ENCODE results near the gene BNC2. TPM values are rescaled to one million over a fixed set of nuclear protein-coding genes. Genes with fewer than 3 reads are reported as not detected.
A peak's percentile ranks its signal among the peaks of the same experiment; 100 is the strongest.

Gene BNC2
- total RNA-seq, 1 experiment from 2014 or later, result 43.6 TPM

- no peak overlapping the region; the same call in 1 of the 2 replicates for H3K4ac ChIP-seq (ENCODE audit: low read depth, low read length)
- H3K4me1 ChIP-seq (ENCODE audit: insufficient read depth, low read length), result peaks cover 17% of the 10 kb centered on the region; the same call in 1 of the 2 replicates
- no peak overlapping the region for H2BK120ac ChIP-seq (ENCODE audit: low read depth, low read length, poor library complexity, severe bottlenecking)
- no peak for DNase-seq
- no peak overlapping the region for H4K91ac ChIP-seq (ENCODE audit: insufficient read length, low read depth, low read length)
- H2BK5ac ChIP-seq (ENCODE audit: insufficient read length, low read length), result no peak overlapping the region
- H2BK15ac ChIP-seq (ENCODE audit: low read depth, low read length), result no peak overlapping the region
- no peak overlapping the region for H3K14ac ChIP-seq (ENCODE audit: insufficient read depth, low read length)
- peak overlapping the region; percentile 49 for H3K27ac ChIP-seq (ENCODE audit: insufficient read length, low read depth, low read length)
- H2BK12ac ChIP-seq (ENCODE audit: insufficient read length, low read depth, low read length), result no peak overlapping the region
- H3K36me3 Mint-ChIP-seq (ENCODE audit: insufficient read depth in 1 of 3, low read depth in 3 of 3), result peaks cover 0 to 16% (median 5%) of the 10 kb centered on the region in 3 experiments; a peak in 6 of 7 replicates
- no peak for TF ChIP-seq CTCF (conservative IDR thresholded peaks at IDR 0.05)
- H4K8ac ChIP-seq (replicated peaks; ENCODE audit: insufficient read length, low read depth, low read length), result no peak overlapping the region
- no peak overlapping the region for H4K5ac ChIP-seq (ENCODE audit: insufficient read length, low read depth, low read length)
- H3K4me2 ChIP-seq (ENCODE audit: insufficient read depth, insufficient read length, low read length), result no peak overlapping the region
- no peak overlapping the region for H3K9ac ChIP-seq (ENCODE audit: extremely low read depth, insufficient read length, low read length)
- H3K79me1 ChIP-seq (ENCODE audit: insufficient read depth, low read depth, low read length, poor library complexity, severe bottlenecking), result peaks cover 3% of the 10 kb centered on the region
- no peak overlapping the region for H3K4me3 Mint-ChIP-seq
- no peaks in the 10 kb centered on the region for H3K23me2 ChIP-seq (ENCODE audit: insufficient read length, low read depth, low read length, poor library complexity, severe bottlenecking)
- no peaks in the 10 kb centered on the region for H3K27me3 ChIP-seq (ENCODE audit: insufficient read depth, low read length)
- H2AFZ ChIP-seq (ENCODE audit: low read length), result no peak overlapping the region
- H2BK20ac ChIP-seq (ENCODE audit: low read depth, low read length, poor library complexity, severe bottlenecking), result no peak overlapping the region
- H3K4me1 Mint-ChIP-seq, result peaks cover 33 to 44% of the 10 kb centered on the region in 2 experiments
- H4K20me1 ChIP-seq (ENCODE audit: control insufficient read depth, insufficient read depth, insufficient read length), result no peaks in the 10 kb centered on the region
- H3K18ac ChIP-seq (ENCODE audit: insufficient read length, low read depth, low read length), result no peak overlapping the region
- H3K79me2 ChIP-seq (ENCODE audit: insufficient read depth, low read length), result no peaks in the 10 kb centered on the region
- no peak overlapping the region for H2AK5ac ChIP-seq (ENCODE audit: insufficient read length, low read length)
- H3K9me3 Mint-ChIP-seq, result no peaks in the 10 kb centered on the region
- no peak overlapping the region for H3K23ac ChIP-seq (ENCODE audit: insufficient read length, low read depth, low read length)
- no peak overlapping the region for H3T11ph ChIP-seq (ENCODE audit: low read length)
- H3K56ac ChIP-seq (ENCODE audit: insufficient read length, low read depth, low read length), result no peak overlapping the region
- WGBS (ENCODE audit: extremely low coverage, insufficient read length, low lambda C conversion rate), result no CpG with 5 or more reads among the region's 2 CpGs
- no peaks in the 10 kb centered on the region for H3K27me3 Mint-ChIP-seq (ENCODE audit: low read depth)
- peak overlapping the region; percentile 77 to 95 (median 85); a peak in 6 of 7 replicates for H3K27ac Mint-ChIP-seq
- no peaks in the 10 kb centered on the region for H3K9me3 ChIP-seq (ENCODE audit: control insufficient read depth, low read depth, low read length)
These were observed 53.5 kb downstream of the BNC2 start for GRCh38 chr9:16817002-16817401.

Data from H9 (cell line).